Duodenal mucosa (tissue), 2 donors: ENCODE results near the gene ALDH8A1.

Experiments used
- H3K27ac ChIP-seq: one replicate; pipeline ENCODE4 v1.7.0; 2013; ENCODE audit warnings: low read depth, low read length
- H3K27me3 ChIP-seq, 2 donors: one replicate each; pipeline ENCODE4 v1.7.0; 2013; ENCODE audit warnings: low read length in 2 of 2, control low read depth in 1 of 2; ENCODE audit not compliant: insufficient read depth in 2 of 2, control insufficient read depth in 1 of 2
- H3K36me3 ChIP-seq, 2 donors: one replicate each; pipeline ENCODE4 v1.7.0; 2013; ENCODE audit warnings: low read length in 2 of 2, control low read depth in 1 of 2; ENCODE audit not compliant: insufficient read depth in 2 of 2, control insufficient read depth in 1 of 2
- H3K4me1 ChIP-seq, 2 donors: one replicate each; pipeline ENCODE4 v1.7.0; 2013; ENCODE audit warnings: low read length in 2 of 2, control low read depth in 1 of 2; ENCODE audit not compliant: insufficient read depth in 2 of 2, control insufficient read depth in 1 of 2
- H3K4me3 ChIP-seq, 2 donors: one replicate each; pipeline ENCODE4 v1.7.0; 2013; ENCODE audit warnings: low read length in 2 of 2, low read depth in 1 of 2
- H3K9ac ChIP-seq, 2 donors: one replicate each; pipeline ENCODE4 v1.7.0; 2013; ENCODE audit warnings: low read length in 2 of 2, low read depth in 1 of 2
- H3K9me3 ChIP-seq, 2 donors: one replicate each; pipeline ENCODE4 v1.7.0; 2013; ENCODE audit warnings: low read length in 2 of 2, control low read depth in 1 of 2; ENCODE audit not compliant: control insufficient read depth in 1 of 2

ALDH8A1 gene

DNA sequence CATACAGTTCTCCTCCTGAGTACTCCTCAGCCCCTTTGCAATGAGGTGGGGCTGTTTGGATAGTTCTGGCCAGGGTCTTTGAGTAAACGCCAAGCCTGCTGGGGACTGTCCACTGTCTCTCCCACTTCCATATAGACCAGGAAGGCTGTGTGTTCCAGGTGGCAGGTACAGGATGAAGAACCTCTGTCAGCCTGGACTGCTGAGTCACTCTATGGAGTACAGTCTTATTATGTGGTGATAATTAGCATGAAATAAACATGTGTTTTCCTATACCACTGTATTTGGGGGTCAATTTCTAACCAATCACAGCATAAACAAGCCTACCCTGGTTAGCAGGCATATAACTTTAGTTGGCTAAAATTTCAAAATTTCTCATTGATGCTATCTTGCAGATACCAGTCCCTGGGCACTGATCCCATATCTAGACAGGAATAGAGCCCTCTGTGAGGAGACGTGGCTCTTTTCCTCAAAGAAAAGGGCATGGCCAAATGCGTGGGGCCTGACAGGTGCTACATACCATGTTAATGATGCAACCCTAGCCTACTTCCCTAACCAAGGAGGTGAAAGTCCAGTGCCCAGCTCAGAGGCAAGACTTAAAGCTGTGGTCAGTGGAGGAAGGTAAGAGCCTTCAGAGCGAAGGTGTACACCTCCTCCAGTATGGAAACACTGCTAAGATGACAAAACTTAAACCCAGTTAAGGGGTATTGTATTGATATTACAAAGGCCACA is 4.5 kb upstream of the ALDH8A1 start:
- Histone ChIP-seq H3K27ac (no peak overlapping the region), H3K9me3 (no peaks in the 10 kb centered on the region)

GRCh38 chr6:134951494-134952263 is 1.8 kb upstream of the ALDH8A1 start:
- H3K9me3 ChIP-seq = peaks cover 0 to under 1% of the 10 kb centered on the region in 2 donors
- no peaks in the 10 kb centered on the region for H3K4me1 ChIP-seq
- no peaks in the 10 kb centered on the region for H3K36me3 ChIP-seq
- H3K9ac ChIP-seq = no peak overlapping the region
- no peak overlapping the region for H3K27ac ChIP-seq
- no peak overlapping the region for H3K4me3 ChIP-seq
- no peaks in the 10 kb centered on the region for H3K27me3 ChIP-seq

More for the DNA sequence above, 4.5 kb upstream of the ALDH8A1 start:
- no peak overlapping the region for H3K4me3 ChIP-seq
- no peak overlapping the region for H3K9ac ChIP-seq
- no peaks in the 10 kb centered on the region for H3K27me3 ChIP-seq
- peaks cover 0 to 3% of the 10 kb centered on the region in 2 donors for H3K36me3 ChIP-seq
- no peaks in the 10 kb centered on the region for H3K4me1 ChIP-seq

DNA sequence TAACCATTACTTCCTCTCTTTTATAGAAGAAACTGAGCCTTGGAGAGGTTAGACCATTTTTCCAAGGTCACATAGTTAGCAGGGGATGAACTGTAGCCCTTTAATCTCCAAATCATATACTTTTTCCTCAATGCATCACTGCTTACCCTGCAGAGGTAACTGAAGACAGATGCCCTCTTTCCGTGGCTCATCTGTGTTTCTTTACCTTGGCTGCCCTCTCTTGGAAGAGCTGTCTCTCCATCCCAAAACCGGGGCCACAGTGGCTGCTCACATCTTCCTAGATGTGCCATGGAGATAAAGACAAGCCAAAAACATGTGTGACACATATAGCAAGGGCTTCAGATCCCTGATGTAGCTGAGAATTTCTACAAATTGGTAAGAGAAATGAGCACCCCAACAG is 581 bp upstream of the ALDH8A1 start:
- Histone ChIP-seq H3K4me1 (no peaks in the 10 kb centered on the region), H3K27me3 (no peaks in the 10 kb centered on the region), H3K4me3 (no peak overlapping the region), H3K9me3 (peaks cover 0 to 2% of the 10 kb centered on the region in 2 donors), H3K9ac (no peak overlapping the region), H3K27ac (no peak overlapping the region), H3K36me3 (no peaks in the 10 kb centered on the region)

DNA sequence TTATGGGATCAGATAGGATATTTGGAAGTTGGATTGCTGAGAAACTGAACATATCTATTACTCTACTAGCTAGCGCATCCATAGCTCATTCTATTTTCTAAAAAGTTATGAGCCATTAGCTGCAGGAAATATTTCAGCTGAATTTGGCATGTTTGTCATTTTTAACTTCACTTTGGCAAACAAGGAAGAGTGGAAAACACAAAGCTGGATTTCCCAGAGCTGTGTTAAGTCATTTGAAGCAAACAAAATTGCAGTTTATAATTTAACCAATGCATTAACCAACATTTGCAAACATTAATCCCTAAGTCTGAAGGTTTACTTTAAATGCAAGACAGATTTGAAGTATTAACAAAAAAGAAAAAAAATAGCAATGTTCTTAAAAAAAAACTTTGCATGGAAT is 1.2 kb downstream of the ALDH8A1 start:
- Histone ChIP-seq H3K27ac (no peak overlapping the region), H3K4me3 (no peak overlapping the region), H3K27me3 (no peaks in the 10 kb centered on the region), H3K9me3 (peaks cover 0 to 2% of the 10 kb centered on the region in 2 donors), H3K36me3 (no peaks in the 10 kb centered on the region), H3K4me1 (no peaks in the 10 kb centered on the region), H3K9ac (no peak overlapping the region)

- Histone ChIP-seq H3K4me1 (no peaks in the 10 kb centered on the region), H3K9me3 (peaks cover 0 to 2% of the 10 kb centered on the region in 2 donors), H3K27me3 (no peaks in the 10 kb centered on the region), H3K4me3 (no peak overlapping the region), H3K9ac (no peak overlapping the region), H3K36me3 (no peaks in the 10 kb centered on the region), H3K27ac (no peak overlapping the region)
These were observed 1.8 kb downstream of the ALDH8A1 start for GRCh38 chr6:134948142-134948541.

DNA sequence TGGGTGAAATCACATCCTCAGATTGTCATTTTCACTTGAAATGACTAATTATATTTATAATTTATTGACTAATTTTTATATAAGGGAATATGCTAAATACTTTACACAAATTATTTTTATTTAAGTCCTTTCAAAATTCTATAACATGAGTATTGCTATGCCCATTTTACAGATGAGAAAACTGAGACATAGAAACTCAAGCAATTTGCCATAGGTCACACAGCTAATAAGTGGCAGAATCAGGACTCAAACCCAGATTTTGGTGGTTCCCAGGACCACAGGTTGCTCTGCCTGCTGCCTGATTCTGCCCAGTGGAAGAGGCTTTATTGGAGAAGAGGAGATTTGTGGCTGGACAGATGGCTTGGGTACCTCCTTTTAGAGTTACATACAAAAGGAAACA is 4.9 kb downstream of the ALDH8A1 start:
- H3K27me3 ChIP-seq = no peaks in the 10 kb centered on the region
- H3K4me1 ChIP-seq = no peaks in the 10 kb centered on the region
- H3K27ac ChIP-seq = no peak overlapping the region
- no peaks in the 10 kb centered on the region for H3K36me3 ChIP-seq
- no peak overlapping the region for H3K9ac ChIP-seq
- H3K4me3 ChIP-seq = no peak overlapping the region
- peaks cover 0 to 2% of the 10 kb centered on the region in 2 donors for H3K9me3 ChIP-seq

GRCh38 chr6:134943522-134944111 is 6.3 kb downstream of the ALDH8A1 start:
- H3K9ac ChIP-seq = no peak overlapping the region
- no peak overlapping the region for H3K27ac ChIP-seq
- H3K27me3 ChIP-seq = no peaks in the 10 kb centered on the region
- H3K4me3 ChIP-seq = no peak overlapping the region
- H3K9me3 ChIP-seq = peaks cover 0 to 2% of the 10 kb centered on the region in 2 donors
- H3K36me3 ChIP-seq = no peaks in the 10 kb centered on the region
- H3K4me1 ChIP-seq = no peaks in the 10 kb centered on the region

DNA sequence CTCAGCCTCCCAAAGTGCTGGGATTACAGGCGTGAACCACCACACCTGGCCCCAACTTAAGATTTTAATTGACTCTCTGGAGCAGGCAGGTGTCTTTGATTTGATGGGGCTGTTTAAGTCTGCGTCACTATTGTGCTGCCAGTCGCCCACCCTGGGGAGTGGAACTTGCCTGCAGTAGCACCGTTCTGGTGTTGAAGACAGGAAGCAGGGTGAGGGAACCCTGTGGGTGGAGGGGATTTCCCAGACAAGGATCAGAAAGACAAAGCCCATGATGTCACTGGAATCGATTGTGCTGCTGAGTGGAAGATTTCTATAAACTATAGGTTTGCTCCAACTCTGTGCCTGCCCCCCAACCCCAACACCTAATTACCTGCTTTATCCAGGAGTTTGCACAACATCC is 11.0 kb downstream of the ALDH8A1 start:
- Histone ChIP-seq H3K36me3 (no peaks in the 10 kb centered on the region), H3K27ac (no peak overlapping the region), H3K4me3 (no peak overlapping the region), H3K9me3 (no peaks in the 10 kb centered on the region), H3K27me3 (no peaks in the 10 kb centered on the region), H3K9ac (no peak overlapping the region), H3K4me1 (no peaks in the 10 kb centered on the region)

GRCh38 chr6:134937426-134937825 is 12.5 kb downstream of the ALDH8A1 start:
- Histone ChIP-seq H3K36me3 (no peaks in the 10 kb centered on the region), H3K27ac (no peak overlapping the region), H3K27me3 (no peaks in the 10 kb centered on the region), H3K9me3 (no peaks in the 10 kb centered on the region), H3K9ac (no peak overlapping the region), H3K4me3 (no peak overlapping the region), H3K4me1 (no peaks in the 10 kb centered on the region)

DNA sequence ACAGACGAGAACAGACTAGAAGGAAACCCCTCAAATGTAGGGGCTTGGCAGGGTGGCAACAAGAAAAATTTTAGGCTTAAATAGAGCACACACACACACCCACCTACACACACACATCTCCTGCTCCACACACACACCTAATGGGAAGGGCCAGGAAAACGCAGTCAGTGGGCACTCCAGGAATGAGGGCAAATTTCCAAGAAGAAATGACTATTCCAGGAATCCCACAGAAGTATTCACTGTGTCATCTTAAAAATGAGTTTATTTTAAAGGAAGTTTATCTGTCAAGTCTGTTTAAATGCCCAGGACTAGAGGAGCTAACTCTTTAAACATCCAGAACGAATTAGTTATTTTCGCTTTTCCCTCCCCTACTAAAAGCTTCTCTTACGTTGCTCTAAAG is 13.0 kb downstream of the ALDH8A1 start:
- Histone ChIP-seq H3K36me3 (no peaks in the 10 kb centered on the region), H3K4me3 (no peak overlapping the region), H3K9ac (no peak overlapping the region), H3K27ac (no peak overlapping the region), H3K27me3 (no peaks in the 10 kb centered on the region), H3K9me3 (no peaks in the 10 kb centered on the region), H3K4me1 (no peaks in the 10 kb centered on the region)
